SIG-M5 (cell line): ENCODE measurements around the gene NCLN.
"Not testable (repeated sequence)": the region's sequence is repeated elsewhere in the genome, so short reads cannot be mapped to it uniquely, and the experiment has no call there.

Experiments used
- DNase-seq: peaks from one replicate; lab custom pipeline; 2025; lab: John Stamatoyannopoulos, UW

Gene NCLN

DNA sequence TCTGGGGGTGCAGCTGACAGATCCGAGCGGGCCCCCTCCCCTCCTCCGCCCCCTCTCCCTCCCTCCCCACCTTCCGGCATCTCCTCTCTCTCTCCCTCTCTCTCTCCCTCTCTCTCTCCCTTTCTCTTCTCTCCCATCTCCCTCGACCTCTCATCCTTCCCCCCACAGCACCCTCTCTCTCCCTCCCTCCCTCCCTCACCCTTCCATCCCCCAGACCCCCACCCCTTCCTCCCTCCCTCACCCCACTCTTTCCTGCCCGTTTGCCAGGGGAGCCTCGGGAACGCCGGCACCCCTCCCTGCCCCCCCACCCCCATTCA lies 39.4 kb downstream of the NCLN start:
- no peak for DNase-seq

GRCh38 chr19:3225677-3226093 lies 40.0 kb downstream of the NCLN start:
- no peak for DNase-seq

GRCh38 chr19:3227054-3227626 lies 41.4 kb downstream of the NCLN start:
- DNase-seq: no peak

- no peak for DNase-seq
Observed at GRCh38 chr19:3229346-3229743, 43.6 kb downstream of the NCLN start.

- DNase-seq: no peak
Observed at GRCh38 chr19:3229888-3230496, 44.3 kb downstream of the NCLN start.

DNA sequence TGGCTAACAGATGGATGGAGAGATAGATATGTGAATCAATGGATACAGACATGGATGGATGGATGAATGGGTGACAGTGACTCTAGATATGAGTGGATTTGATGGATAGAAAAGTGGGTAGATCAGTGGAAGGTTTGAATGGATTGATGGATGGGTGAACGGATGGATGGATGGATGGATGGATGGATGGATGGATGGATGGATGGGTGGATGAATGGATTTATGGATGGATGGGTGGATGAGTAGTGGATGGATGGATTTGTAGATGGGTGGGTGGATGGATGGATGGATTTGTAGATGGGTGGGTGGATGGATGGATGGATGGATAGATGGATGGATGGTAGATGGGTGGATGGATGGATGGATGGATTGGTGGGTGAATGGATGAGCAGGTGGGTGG lies 45.6 kb downstream of the NCLN start:
- DNase-seq: no peak

- DNase-seq: no peak
Observed at GRCh38 chr19:3233116-3233515, 47.4 kb downstream of the NCLN start.

- no peak for DNase-seq
Observed at GRCh38 chr19:3233831-3234230, 48.1 kb downstream of the NCLN start.

DNA sequence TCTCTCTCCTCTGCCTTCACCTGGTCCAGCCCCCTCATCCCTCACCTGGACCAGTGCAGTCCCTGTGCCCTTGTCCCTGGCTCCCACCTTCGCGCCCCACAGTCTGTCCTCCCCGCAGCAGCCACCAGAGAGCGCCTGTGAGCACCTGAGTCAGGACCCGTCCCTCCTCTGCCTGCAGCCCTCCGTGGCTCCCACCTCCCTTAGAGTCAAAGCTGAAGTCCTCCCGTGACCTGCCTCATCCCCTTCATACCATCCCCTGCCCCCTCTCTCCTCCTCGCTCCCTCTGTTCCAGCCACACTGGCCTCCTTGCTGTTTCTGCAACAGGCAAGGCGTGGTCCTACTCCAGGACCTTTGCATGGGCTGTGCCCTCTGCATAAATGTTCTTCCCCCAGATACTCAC lies 49.1 kb downstream of the NCLN start:
- DNase-seq: no peak

DNA sequence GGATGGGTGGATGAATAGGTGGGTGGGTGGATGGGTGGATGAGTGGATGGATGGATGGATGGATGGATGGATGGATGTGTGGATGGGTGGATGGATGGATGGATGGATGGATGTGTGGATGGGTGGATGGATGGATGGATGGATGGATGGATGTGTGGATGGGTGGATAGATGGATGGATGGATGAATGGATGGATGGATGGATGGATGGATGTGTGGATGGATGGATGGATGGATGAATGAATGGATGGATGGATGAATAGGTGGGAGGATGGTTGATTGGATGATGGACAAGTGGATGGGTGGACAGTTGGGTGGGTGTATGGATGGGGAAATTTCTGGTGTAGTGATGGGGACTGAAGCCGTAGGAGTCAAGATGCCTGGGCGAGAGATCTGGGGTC lies 49.9 kb downstream of the NCLN start:
- not testable (repeated sequence) for DNase-seq

- DNase-seq: no peak
Observed at GRCh38 chr19:3236272-3236671, 50.5 kb downstream of the NCLN start.

GRCh38 chr19:3238066-3238561 lies 52.4 kb downstream of the NCLN start:
- DNase-seq: no peak

GRCh38 chr19:3239367-3239766 lies 53.6 kb downstream of the NCLN start:
- DNase-seq: no peak

- peak; percentile 2 for DNase-seq
Observed at GRCh38 chr19:3243819-3244700, 58.3 kb downstream of the NCLN start.

GRCh38 chr19:3245050-3245449 lies 59.3 kb downstream of the NCLN start:
- no peak for DNase-seq

DNA sequence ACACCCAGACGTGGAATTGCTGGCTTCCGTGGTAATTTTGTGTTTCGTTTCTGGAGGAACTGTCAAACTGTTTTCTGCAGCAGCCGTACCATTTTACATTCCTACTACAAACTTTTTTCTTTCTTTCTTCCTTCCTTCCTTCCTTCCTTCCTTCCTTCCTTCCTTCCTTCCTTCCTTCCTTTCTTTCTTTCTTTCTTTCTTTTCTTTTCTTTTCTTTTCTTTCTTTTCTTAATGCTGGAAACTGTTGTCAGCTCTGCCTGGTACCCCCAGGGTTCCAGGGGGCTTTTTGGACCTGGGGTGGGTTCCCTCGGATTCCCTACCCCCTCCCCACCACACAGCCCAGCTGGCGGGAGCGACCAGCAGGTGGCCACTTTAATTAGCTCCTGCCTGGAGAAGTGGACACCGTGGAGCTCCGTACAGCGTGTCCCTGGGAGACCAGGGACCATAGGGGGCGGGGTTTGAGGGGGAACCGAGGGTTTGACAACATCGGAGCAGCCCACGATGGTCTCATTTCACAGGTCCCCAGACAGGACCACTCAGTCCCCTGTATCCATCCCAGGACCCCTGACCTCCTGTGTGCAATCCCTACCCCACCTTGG lies 63.1 kb downstream of the NCLN start:
- DNase-seq: no peak

DNA sequence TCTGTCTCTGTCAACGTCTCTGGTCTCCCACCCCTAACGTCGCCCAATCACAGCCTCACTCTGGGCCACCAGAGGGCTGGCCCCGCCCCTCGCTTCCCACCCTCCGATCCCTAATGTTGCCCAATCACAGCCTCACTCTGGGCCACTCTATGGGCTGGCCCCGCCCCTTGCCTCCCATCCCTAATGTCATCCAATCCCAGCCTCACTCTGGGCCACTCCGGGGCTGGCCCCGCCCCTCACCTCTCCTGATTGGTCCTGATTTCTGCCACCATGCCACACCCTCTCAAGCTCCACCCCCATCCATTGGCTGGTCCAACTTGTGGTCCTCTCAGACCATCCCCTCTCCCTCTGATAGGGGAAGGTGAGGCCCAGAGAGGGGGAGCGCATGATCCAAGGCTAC lies 63.7 kb downstream of the NCLN start:
- no peak for DNase-seq

- DNase-seq: no peak
Observed at GRCh38 chr19:3250675-3251074, 64.9 kb downstream of the NCLN start.

DNA sequence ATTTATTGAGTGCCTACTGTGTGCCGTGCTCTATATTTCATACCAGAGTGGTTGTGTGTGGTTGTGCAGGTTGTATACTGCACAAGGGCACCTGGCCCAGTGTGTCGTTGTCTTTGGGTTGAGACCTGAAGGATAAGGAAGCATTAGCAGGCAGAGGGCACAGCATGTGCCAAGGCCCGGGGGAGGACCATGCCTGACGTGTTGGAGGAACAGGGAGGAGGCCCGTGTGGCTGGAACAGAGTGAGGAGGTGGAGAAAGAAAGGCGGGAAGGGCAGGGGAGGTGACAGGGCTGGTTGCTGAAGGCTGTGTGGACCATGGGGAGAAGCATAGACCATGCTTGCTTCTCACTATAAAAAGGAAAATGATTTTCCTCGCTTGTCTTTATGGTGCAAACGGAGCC lies 65.5 kb downstream of the NCLN start:
- DNase-seq: no peak

DNA sequence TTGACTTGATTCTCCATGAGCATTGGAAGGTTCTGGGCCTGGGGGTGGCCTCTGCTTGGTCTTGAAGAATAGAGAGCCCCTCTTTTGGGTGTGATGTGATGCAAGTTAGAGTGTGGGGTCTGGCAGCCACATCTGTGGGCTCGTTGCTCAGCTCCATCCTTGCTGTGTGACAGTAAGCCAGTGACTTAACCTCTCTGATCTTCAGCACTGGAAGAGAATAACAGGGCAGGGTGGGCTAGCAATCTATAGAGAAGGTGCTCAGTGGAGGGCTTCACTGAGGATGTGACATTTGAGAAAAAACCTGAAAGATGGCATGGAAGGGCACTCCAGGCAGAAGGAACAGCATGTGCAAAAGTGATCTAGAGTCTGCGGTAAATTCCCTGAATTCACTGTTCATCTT lies 66.9 kb downstream of the NCLN start:
- no peak for DNase-seq

DNA sequence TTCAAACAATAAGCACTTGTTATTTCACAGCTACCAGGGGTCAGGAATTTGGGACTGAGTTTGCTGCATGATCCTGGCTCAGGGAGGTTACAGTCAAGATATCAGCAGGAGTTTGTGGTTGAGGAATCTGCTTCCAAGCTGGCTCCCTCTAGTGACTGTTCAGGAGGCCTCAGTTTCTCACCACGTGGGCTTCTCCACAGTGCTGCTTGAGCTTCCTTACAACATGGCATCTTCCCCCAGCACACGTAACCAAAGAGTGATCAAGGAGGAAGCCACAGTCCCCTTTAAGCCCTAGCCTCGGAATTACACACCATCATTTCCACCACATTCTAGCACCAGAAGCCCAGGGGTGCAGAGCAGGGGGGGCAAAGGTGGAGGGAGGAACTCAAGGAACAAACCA lies 67.5 kb downstream of the NCLN start:
- no peak for DNase-seq

DNA sequence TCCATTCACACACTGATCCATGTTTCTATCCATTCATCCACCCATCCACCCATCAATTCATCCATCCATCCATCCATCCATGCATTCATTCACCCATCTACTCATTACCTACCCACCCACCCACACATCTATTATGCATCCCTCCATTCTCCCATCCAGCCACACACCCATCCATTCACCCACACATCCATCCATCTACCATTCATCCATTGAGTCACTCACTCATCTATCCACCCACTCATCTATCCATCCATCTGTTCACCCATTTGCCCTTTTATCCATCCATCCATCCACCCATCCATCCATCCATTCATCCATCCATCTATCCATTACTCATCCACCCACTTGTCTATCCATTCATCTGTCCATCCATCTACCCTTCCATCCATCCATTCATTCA lies 68.8 kb downstream of the NCLN start:
- DNase-seq: no peak

DNA sequence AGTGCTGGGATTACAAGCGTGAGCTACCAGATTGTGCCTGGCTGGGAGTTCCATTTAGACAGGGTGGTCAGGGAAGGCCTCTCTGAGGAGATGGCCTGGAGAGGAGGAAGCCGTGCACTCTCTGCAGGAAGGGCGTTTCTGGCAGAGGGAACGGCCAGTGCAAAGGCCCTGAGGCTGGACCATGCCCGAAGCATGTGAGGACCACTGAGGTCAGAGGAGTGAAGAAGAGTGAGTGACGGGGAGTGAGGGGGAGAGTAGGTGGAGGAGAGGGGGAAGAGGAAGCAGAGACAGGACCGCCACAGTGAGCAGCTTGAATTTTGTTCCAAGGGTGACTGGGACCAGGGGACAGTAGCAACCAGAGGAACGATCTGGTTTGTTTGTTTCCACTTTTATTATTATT lies 71.3 kb downstream of the NCLN start:
- DNase-seq: no peak
